GM19043 (cell line): Measurements from ENCODE around the gene KIAA2012.
"Not testable (repeated sequence)": the region's sequence is repeated elsewhere in the genome, so short reads cannot be mapped to it uniquely, and the experiment has no call there.

Source experiments
- ATAC-seq: cut with Tn5 transposase; IDR thresholded peaks from one replicate; pipeline ENCODE4 v1.9.1; 2021; ENCODE audit warnings: low read depth; ENCODE audit not compliant: unreplicated experiment

The KIAA2012 gene

GRCh38 chr2:202113571-202114142 lies 40.6 kb downstream of the KIAA2012 start:
- no peak for ATAC-seq

GRCh38 chr2:202114291-202114690 lies 41.2 kb downstream of the KIAA2012 start:
- ATAC-seq = no peak

GRCh38 chr2:202114795-202115194 lies 41.7 kb downstream of the KIAA2012 start:
- ATAC-seq = no peak

GRCh38 chr2:202115479-202115971 lies 42.5 kb downstream of the KIAA2012 start:
- no peak for ATAC-seq

- no peak for ATAC-seq
These were observed 43.6 kb downstream of the KIAA2012 start for GRCh38 chr2:202116691-202117090.

- ATAC-seq = no peak
These were observed 45.1 kb downstream of the KIAA2012 start for GRCh38 chr2:202118168-202118567.

GRCh38 chr2:202120828-202121227 lies 47.8 kb downstream of the KIAA2012 start:
- ATAC-seq = no peak

GRCh38 chr2:202121532-202122162 lies 48.6 kb downstream of the KIAA2012 start:
- ATAC-seq = no peak

GRCh38 chr2:202122163-202122540 lies 49.1 kb downstream of the KIAA2012 start:
- no peak for ATAC-seq

GRCh38 chr2:202122980-202123720 lies 50.1 kb downstream of the KIAA2012 start:
- ATAC-seq = no peak

GRCh38 chr2:202124286-202124685 lies 51.2 kb downstream of the KIAA2012 start:
- no peak for ATAC-seq

- ATAC-seq = no peak
These were observed 54.8 kb downstream of the KIAA2012 start for GRCh38 chr2:202127687-202128331.

- no peak for ATAC-seq
These were observed 56.8 kb downstream of the KIAA2012 start for GRCh38 chr2:202129841-202130240.

- no peak for ATAC-seq
These were observed 60.3 kb downstream of the KIAA2012 start for GRCh38 chr2:202133200-202133908.

- ATAC-seq = no peak
These were observed 60.8 kb downstream of the KIAA2012 start for GRCh38 chr2:202133909-202134265.

GRCh38 chr2:202135091-202135874 lies 62.2 kb downstream of the KIAA2012 start:
- no peak for ATAC-seq

GRCh38 chr2:202136039-202136438 lies 63.0 kb downstream of the KIAA2012 start:
- ATAC-seq = not testable (repeated sequence)

- ATAC-seq = no peak
These were observed 63.5 kb downstream of the KIAA2012 start for GRCh38 chr2:202136526-202136925.

- ATAC-seq = no peak
These were observed 67.6 kb downstream of the KIAA2012 start for GRCh38 chr2:202140522-202141252.
